Measurements from ENCODE around the gene YIPF3. TPM values are rescaled to one million over a fixed set of nuclear protein-coding genes. Genes with fewer than 3 reads are reported as not detected.

YIPF3 gene
- total RNA-seq, 1 experiment from 2014 or later = 81.3 TPM

- TF ChIP-seq, protein P1, sequence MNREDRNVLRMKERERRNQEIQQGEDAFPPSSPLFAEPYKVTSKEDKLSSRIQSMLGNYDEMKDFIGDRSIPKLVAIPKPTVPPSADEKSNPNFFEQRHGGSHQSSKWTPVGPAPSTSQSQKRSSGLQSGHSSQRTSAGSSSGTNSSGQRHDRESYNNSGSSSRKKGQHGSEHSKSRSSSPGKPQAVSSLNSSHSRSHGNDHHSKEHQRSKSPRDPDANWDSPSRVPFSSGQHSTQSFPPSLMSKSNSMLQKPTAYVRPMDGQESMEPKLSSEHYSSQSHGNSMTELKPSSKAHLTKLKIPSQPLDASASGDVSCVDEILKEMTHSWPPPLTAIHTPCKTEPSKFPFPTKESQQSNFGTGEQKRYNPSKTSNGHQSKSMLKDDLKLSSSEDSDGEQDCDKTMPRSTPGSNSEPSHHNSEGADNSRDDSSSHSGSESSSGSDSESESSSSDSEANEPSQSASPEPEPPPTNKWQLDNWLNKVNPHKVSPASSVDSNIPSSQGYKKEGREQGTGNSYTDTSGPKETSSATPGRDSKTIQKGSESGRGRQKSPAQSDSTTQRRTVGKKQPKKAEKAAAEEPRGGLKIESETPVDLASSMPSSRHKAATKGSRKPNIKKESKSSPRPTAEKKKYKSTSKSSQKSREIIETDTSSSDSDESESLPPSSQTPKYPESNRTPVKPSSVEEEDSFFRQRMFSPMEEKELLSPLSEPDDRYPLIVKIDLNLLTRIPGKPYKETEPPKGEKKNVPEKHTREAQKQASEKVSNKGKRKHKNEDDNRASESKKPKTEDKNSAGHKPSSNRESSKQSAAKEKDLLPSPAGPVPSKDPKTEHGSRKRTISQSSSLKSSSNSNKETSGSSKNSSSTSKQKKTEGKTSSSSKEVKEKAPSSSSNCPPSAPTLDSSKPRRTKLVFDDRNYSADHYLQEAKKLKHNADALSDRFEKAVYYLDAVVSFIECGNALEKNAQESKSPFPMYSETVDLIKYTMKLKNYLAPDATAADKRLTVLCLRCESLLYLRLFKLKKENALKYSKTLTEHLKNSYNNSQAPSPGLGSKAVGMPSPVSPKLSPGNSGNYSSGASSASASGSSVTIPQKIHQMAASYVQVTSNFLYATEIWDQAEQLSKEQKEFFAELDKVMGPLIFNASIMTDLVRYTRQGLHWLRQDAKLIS (CRISPR knock-in tag; IDR thresholded peaks at IDR 0.05; ENCODE audit: borderline replicate concordance) = no peak
- TF ChIP-seq NR3C1 (CRISPR knock-in tag; conservative IDR thresholded peaks at IDR 0.05; ENCODE audit: low read depth) (no peak), ZNF219 (CRISPR knock-in tag; IDR thresholded peaks at IDR 0.05; ENCODE audit: borderline replicate concordance) (no peak), MXD4 (CRISPR knock-in tag; IDR thresholded peaks at IDR 0.05; ENCODE audit: borderline replicate concordance) (no peak), E2F4 (CRISPR knock-in tag; IDR thresholded peaks at IDR 0.05; ENCODE audit: borderline replicate concordance, low read depth) (no peak), MYBL2 (CRISPR knock-in tag; IDR thresholded peaks at IDR 0.05) (no peak)
- TF ChIP-seq, protein P2, sequence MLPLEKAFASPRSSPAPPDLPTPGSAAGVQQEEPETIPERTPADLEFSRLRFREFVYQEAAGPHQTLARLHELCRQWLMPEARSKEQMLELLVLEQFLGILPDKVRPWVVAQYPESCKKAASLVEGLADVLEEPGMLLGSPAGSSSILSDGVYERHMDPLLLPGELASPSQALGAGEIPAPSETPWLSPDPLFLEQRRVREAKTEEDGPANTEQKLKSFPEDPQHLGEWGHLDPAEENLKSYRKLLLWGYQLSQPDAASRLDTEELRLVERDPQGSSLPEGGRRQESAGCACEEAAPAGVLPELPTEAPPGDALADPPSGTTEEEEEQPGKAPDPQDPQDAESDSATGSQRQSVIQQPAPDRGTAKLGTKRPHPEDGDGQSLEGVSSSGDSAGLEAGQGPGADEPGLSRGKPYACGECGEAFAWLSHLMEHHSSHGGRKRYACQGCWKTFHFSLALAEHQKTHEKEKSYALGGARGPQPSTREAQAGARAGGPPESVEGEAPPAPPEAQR (CRISPR knock-in tag; IDR thresholded peaks at IDR 0.05) = no peak
These were observed 22.4 kb downstream of the YIPF3 start (continued) for GRCh38 chr6:43494321-43494720.

- H3K9me3 Mint-ChIP-seq = no peaks in the 10 kb centered on the region
- peak overlapping the region; percentile 60 for H3K27ac Mint-ChIP-seq
- DNase-seq (ENCODE audit: low spot score) (no peak), ATAC-seq (no peak)
- H3K4me1 Mint-ChIP-seq = peaks cover 41% of the 10 kb centered on the region
- ChIA-PET POLR2A (interaction anchor here (1.2 kb wide), 1 partner anchor 440 kb away, joined by 3 read pairs; the partner anchor contains the start of gene CUL7), CTCF (interaction anchor here (0.5 to 7.2 kb wide), 5 partner anchors 13 to 264 kb away, joined by 3 to 75 read pairs (median 8); partner anchors contain the start of genes DLK2, DNPH1 and LRRC73)
- H3K36me3 Mint-ChIP-seq = peaks cover 6% of the 10 kb centered on the region
- TF ChIP-seq RORB (CRISPR knock-in tag; IDR thresholded peaks at IDR 0.05) (no peak), TEAD4 (CRISPR knock-in tag; IDR thresholded peaks at IDR 0.05) (no peak), CTCF (IDR thresholded peaks at IDR 0.05) (no peak)
- H3K27me3 Mint-ChIP-seq (ENCODE audit: low read depth) = no peaks in the 10 kb centered on the region
- no peak overlapping the region for H3K4me3 Mint-ChIP-seq
These were observed 22.9 kb downstream of the YIPF3 start for GRCh38 chr6:43493833-43494232.

DNA sequence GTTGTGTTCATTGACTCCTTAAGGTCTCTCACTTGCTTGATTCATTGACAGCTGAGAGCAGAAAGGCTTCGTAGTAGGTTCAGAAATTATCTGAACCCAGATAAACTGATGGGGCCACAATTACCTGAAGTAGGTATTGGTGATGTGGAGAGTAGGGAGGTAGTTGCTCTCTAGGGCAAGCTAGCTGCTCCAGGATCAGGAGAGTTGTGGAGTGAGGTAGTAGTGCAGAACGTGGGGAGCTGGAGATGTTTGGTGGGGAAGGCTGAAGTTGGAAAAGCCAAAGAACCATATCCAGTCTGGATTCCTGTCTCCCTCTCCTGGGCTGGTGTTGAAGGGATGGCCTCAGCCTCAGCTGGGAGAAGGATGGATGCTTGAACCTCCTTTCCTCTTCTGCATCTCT is 23.5 kb downstream of the YIPF3 start:
- CTCF ChIA-PET = interaction anchor here (0.7 to 7.2 kb wide), 7 partner anchors 13 to 264 kb away, joined by 3 to 75 read pairs (median 7); partner anchors contain the start of genes DLK2, DNPH1 and LRRC73
- no peak for TF ChIP-seq EMX1 (CRISPR knock-in tag; IDR thresholded peaks at IDR 0.05)
- TF ChIP-seq NR3C1 (CRISPR knock-in tag; conservative IDR thresholded peaks at IDR 0.05; ENCODE audit: low read depth) = no peak
- TF ChIP-seq ESRRA (CRISPR knock-in tag; IDR thresholded peaks at IDR 0.05; ENCODE audit: borderline replicate concordance) = no peak
- TF ChIP-seq, protein P1 (CRISPR knock-in tag; IDR thresholded peaks at IDR 0.05; ENCODE audit: borderline replicate concordance) = no peak
- no peaks in the 10 kb centered on the region for H3K9me3 Mint-ChIP-seq
- H3K27me3 Mint-ChIP-seq (ENCODE audit: low read depth) = no peaks in the 10 kb centered on the region
- peak overlapping the region; percentile 74; the same call in 1 of the 2 replicates for H3K27ac Mint-ChIP-seq
- no peak for ATAC-seq
- H3K4me3 Mint-ChIP-seq = no peak overlapping the region
- H3K36me3 Mint-ChIP-seq = peaks cover under 1% of the 10 kb centered on the region; the same call in 1 of the 2 replicates
- no peak for DNase-seq (ENCODE audit: low spot score)
- peaks cover 41% of the 10 kb centered on the region for H3K4me1 Mint-ChIP-seq
- POLR2A ChIA-PET = interaction anchor here (1.1 to 1.2 kb wide), 2 partner anchors 12 to 439 kb away, joined by 3 to 4 read pairs; partner anchors contain the start of gene CUL7

Measured in WTC11 (cell line).